ENCODE results near the gene BBX.
A peak's percentile ranks its signal among the peaks of the same experiment; 100 is the strongest.
"Not testable (repeated sequence)": the region's sequence is repeated elsewhere in the genome, so short reads cannot be mapped to it uniquely, and the experiment has no call there.

BBX gene

DNA sequence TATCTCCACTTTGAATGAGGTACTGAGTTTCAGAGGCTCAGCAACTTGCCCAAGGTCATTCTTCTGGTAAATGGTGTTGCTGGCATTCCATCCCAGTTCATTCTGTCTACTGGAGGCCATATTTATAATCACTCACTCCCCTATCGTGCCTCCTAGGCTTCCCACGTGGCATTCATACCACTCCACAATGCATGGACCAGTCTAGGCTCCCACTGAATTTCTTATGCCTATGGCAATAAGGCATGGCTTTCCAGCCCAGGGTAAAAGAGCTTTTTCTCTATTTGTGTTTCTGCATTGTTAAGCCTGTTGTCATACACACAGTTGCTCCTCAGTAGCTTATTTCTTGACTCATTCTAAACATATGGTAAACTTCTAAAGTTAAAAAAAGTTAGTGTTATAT, 19.9 kb downstream of the BBX start:
- no peak for DNase-seq (ENCODE audit: low spot score)

DNA sequence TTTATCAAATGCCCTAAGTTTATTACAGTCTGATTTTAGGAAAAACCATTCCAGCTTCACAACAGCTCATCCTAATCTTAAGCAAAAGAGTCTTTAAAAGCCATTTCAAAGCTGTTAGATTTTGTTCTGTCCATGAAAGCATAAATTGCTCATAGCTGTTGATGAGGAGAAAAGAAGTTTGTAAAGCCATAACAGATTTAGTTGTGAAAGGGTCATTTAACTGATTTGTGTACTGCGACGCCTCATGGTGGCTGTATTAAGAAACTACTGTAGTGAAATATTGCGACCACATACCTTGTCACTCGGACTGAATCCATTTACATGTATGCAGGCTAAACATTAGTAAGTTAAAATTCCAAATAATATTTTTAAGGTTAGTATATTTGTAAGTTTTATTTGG, 20.9 kb downstream of the BBX start:
- no peak for DNase-seq (ENCODE audit: low spot score)

DNA sequence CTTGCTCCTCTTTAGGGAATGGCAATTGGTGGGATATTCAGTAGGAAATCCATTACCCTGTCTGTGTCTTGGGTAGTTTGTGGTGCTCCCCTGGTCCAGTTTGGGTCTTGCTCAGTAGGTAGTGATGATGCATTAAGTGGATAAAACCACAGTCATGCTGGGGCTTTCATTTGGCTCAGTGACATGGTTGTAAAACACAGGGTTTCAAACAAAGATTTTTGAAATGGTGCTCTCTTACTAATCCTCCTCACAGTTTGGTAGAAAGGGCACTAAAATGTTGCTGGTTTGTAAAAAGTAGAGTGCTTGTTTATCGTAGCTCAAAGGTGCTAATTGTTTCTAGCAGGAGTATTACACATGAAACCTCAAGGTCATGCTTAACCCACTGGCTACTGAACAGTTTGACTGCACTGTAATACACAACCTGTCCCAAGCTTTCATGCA, 22.9 kb downstream of the BBX start:
- no peak for DNase-seq (ENCODE audit: low spot score)

DNA sequence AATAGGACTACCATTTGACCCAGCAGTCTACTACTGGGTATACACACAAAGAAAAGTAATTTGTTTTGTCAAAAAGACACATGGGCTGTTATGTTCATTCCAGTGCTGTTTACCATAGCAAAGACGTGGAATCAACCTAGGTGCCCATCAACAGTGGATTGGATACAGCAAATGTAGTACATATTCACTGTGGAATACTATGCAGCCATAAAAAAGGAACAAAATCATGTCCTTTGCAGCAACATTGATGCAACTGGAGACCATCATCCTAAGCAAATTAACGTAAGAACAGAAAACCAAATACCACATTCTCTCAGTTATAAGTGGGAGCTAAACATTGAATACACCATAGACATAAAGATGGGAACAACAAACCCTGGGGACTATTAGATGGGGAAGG, 25.8 kb downstream of the BBX start:
- no peak for DNase-seq (ENCODE audit: low spot score)

DNA sequence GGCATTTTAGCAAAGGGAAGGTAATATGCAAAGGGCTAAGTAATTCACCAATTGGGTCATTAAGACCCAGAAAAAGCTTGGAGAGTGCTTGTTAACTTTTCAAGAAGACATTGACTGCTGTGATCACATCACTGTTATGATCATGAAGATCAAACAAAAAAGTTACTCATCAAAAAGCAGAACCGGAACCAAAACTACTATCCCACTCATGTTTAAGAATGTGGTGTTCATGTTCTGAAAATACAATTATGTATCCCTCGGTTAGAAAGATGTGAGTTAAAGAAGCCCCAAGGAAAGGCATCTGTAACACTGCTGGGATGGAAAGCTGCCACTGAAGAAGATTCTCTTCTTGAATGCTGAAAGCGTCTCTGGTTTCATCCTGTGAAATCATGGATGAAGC, 32.6 kb downstream of the BBX start:
- DNase-seq (ENCODE audit: low spot score) = no peak

DNA sequence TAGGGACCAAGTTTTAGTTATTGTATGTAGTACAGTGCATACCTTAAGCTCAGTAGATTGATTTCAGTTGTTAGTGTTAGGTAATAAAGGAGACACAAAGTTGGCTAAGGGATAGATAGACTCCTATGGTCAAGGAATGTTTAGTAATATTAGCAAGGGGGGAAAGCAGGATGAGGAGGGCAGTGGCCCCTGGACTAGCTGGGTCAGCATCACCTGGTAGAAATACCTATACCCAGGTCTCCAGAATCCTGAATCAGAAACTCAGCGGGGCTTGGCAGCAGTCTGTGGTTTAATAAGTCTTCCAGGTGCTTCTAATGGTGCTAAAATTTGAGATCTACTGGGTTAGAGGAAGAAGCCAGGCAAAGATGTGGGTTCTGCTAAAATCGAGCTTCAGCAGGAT, 35.0 kb downstream of the BBX start:
- DNase-seq (ENCODE audit: low spot score) = no peak

DNA sequence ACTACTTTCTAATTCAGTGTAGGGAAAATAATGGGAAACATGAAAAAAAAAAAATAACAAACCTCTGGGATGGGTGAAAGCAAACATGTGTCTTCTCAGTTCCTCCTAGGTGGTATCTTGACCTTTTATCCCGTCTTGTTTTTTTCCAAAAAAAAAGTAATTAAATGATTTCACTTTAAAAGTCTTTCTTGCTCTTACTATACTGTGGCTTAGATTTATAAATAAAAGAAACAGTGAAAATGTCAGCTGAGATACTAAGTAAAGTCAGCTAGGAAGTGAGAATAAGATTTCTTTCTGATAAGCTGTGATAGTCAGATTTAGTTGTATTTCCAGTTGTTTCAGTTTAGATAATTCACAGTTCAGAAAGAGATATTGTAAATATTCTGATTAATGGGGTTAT, 37.4 kb downstream of the BBX start:
- no peak for DNase-seq (ENCODE audit: low spot score)

DNA sequence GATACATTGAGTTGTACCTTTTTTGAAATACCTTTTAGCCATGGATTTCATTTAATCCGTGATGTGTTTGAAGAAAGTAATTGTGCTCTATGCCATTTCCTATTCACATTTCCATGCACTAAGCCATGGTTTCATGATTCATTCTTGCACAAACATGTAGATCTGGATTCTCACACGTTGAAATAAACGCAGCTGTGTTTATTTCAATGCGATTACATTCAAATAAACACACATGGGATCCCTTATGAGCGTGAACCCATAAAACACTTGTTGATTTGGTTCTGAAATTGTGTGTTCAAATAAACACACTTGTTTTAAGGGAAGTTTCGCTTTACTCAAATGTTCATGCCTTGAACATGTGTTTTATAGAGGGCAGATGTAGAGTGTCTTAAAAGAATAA, 39.2 kb downstream of the BBX start:
- no peak for DNase-seq (ENCODE audit: low spot score)

DNA sequence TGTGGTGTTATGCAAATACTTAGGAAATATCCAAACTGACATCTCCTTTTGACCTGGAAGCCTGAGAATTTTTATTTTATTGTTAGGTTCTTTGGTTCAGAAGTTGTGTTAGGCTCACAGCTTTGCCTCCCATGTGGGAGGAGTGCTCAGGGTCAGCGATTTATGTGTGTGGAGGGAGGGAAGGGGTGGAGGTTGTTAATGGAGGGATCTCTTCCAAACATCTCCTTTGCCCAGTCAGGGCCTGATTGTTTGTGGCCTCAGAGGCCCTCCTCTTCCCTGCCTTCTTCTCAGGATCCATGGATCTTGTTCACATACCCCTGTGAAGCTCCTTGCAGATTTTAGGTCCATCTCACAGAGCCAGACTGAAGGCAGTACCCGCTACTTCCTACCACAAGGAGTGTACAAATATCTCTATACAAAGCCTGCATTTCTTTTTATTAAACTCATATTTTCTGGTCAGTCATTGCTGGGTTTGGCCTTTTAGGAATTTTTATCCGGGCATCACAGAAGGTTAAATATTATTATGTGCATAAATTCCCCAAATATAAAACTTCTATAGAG, 40.3 kb downstream of the BBX start:
- no peak for DNase-seq (ENCODE audit: low spot score)

DNA sequence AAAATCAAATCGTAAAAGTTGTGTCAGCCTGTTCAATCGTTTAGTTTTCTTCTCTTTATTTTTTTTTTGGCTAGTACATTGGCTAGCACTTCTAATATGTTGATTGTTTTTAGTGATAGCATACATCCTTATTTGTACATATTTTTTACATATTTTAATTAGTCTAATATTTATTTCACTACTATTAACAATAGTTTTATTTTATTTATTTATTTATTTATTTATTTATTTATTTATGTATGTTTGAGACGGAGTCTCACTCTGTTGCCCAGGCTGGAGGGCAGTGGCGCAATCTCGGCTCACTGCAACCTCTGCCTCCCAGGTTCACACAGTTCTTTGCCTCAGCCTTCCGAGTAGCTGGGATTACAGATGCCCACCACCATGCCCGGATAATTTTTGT, 42.5 kb downstream of the BBX start:
- DNase-seq (ENCODE audit: low spot score) = not testable (repeated sequence)

DNA sequence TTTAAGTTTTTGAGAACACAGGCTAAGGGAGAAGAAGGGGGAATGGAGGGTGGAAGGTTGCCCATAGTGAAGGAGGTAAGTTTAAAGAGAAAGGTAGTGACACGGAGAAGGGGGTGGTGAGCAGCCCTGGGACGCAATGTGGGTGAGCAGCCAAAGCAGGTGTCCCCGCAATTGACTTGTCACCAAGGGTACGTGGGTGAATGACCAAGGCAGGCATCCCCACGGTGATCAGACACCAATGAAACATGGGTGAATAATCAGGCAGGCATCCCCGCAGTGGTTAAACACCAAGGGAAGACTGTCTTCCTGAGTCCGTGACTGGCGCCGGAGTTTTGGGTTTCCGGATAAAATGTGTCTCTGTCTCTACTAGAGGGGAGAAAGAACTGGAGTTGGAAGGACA, 48.3 kb downstream of the BBX start:
- DNase-seq (ENCODE audit: low spot score) = not testable (repeated sequence)

DNA sequence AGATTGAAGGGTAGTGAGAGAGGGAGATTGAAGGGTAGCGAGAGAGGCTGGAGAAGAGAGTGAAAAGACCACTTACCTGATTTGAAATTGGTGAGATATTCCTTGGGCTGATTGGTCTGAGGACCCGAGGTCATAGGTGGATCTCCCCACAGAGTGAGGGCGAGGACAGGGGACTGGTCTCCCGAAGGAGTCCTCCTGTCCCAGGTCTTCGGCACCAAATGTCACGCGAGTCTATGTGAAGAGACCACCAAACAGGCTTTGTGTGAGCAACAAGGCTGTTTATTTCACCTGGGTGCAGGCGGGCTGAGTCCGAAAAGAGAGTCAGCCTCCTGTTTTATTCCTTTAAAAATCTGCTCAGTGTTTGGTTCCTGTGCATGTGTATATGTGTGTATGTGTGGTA, 48.7 kb downstream of the BBX start:
- DNase-seq (ENCODE audit: low spot score) = not testable (repeated sequence)

DNA sequence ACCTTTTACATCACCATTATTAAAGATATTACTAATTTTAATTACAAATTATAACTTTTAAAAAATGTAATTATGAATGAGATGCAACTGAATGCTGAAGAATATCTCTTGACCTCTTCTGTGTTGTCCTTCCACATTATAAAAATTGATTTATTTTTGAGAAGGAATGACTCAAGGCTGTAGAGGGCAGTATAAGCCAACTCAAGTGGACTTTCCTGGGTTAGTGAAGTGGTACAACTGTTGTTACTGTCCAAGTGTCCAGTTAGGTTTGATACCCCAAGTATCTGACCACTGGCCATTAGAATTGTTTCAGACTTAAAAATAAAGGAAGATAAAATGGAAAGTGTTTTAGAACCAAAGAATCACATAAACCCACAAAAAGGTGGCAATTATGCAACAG, 51.9 kb downstream of the BBX start:
- DNase-seq (ENCODE audit: low spot score) = no peak

DNA sequence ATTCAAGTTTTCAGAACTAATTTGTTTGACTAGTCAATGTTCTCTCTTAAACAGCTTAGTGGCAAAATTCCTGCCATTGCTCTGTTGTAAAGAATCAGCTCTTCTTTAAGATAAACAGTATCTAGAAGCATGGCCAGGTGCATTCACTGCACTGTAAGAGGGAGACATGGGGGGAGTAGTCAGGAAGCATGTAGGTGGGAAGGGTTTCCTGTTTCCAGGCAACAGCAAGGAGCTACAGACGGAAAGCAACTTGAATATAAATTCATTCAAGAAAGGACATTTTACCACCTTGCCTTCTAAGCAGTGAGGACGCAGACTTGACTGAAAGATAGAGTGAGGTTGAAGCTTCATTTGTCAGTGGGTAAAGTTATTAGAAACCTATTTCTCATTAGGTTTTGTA, 55.3 kb downstream of the BBX start:
- DNase-seq (ENCODE audit: low spot score) = no peak

DNA sequence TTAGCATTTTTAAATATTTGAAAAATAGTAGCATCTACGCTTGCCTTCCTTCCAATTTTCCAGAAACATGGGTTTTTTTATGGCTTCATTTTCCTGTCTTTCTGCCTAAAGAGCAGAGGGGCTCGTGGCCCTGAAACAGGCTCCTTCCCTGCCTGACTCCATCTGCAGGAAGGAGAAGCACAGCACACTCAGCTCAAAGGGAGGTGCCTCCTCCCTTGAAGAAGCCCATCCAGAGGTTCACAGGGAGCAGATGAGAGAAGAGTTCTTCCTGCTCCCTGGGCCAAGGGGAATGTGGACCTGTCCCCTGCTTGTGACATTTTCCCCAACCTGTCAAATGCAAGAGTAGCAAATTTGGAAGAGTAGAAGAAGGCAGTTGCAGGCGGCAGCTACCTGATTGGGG, 55.8 kb downstream of the BBX start:
- no peak for DNase-seq (ENCODE audit: low spot score)

DNA sequence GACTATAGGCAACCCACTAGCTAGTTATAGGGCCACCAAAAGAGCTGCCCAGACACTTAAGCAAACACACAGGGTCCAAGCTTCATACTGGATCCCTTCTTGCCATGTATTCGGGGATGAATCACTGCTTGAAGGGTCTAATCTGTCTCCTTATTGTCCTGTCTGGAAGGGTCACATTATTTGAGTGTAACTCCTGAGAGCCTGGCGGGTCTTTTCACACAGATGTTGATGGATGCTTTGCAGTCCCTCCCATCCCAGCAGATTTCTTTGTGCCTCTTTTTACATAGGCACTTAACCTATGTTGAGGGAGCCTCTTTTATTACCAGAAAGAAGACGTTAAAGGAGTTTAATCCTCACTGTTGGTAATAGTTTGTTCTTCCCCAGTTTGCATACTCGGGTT, 56.6 kb downstream of the BBX start:
- DNase-seq (ENCODE audit: low spot score) = no peak

DNA sequence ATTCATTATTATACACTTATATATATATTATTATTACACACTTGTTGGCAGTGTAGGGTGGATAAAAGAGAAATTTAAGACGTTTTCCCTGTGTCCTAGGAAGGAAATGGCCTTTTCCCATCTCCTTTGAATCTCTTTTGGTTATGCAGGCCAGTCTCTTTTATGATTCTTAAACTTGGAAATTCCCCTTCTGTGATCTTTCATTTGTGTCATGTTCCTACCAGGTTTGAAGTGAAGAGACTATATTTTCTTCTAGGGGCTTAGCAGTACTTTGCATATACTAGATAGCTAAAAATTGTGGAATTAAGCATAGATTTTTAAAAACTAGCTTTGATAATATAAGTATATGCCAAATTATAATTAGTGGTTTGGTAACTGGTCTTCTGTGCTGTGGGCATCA, 58.5 kb downstream of the BBX start:
- DNase-seq (ENCODE audit: low spot score) = no peak

DNA sequence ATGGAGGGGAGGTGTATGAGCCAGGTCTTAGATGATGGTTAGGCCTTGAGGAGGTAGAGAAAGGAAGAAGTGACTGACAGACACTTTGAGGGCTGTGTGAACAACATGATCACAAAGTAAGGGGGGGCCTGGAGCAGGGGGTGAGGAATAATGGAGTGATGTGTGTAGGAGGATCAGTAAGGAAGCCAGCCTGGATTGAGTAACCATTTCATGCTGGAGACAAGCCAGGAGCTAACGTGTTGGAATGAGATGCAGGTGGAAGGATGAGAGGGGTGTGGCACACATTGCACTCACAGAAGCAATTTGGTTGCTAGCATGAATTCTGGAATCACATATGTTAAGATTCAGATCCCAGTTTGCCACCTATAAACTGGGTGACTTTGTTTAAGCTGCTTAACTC, 65.5 kb downstream of the BBX start:
- DNase-seq (ENCODE audit: low spot score) = no peak

DNA sequence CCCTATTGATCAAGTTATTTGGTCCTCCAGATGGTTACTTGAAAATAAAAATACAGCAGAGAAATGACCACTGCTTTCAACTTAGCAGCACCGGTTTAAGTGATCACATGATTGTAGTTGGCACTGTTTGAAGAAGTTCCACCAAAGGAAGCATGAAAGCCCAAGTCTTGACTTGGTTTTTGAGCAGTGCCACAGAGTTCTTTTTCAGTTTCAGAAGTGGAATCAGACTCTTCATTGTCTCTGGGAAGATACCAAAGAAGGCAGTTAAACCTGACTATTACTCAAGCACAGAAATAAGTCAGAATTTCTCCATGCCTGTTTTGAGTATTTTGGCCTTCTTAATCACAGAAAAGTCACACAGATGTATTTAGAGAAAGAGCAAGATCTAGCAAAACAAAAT, 66.7 kb downstream of the BBX start:
- no peak for DNase-seq (ENCODE audit: low spot score)

DNA sequence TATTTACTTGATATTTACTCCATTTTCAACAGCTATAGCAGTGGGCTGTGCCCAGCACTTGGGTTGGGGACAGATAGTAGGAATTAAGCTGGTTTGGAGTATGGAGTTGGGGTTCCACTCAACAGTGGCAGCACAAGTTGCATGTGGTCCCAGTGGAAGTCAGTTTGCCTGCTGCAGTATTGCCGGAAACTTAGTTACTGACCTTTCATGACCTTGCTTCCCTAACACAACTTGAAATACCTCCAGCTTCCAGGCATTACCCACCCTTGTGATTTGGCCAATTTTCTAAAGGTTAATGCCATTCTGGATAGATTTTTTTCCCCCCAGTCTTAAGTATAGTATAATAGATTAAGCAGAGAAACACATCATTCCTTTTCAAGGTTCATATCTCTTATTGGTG, 68.0 kb downstream of the BBX start:
- no peak for DNase-seq (ENCODE audit: low spot score)

DNA sequence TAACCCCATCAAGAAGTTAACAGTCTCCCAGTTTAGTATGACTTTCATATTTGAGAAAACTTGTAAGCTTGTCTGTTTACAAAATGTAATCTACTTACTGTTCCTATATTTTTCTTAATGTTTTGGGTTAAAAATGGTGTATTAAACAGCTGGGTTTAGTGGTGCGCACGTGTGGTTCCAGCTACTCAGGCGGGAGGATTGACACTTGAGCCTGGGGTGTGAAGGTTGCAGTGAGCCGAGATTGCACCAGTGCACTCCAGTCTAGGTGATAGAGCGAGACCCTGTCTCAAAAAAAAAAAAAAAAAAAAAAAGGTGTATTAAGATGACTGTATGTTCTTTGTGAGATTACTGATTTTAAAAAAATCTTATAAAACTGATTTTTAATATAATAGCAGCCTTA, 69.3 kb downstream of the BBX start:
- DNase-seq (ENCODE audit: low spot score) = no peak

DNA sequence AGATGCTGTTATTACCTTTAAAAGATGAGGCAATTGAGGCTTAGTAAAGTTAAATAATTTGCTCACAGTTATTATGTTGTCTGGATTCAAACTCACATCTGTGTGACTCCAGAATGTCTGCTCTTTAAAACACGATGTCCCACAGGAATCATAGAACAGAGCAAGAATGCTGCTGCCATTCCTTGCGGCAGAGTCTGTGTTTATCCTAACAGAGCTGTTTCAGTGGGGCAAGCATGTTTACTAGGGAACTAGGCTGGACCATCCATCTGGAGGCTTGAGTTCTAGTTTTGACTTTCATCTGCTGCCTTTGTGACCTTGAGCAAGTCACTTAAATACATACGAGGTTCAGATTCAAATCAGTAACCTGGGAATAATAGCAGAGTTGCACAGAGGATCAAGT, 72.1 kb downstream of the BBX start:
- no peak for DNase-seq (ENCODE audit: low spot score)

DNA sequence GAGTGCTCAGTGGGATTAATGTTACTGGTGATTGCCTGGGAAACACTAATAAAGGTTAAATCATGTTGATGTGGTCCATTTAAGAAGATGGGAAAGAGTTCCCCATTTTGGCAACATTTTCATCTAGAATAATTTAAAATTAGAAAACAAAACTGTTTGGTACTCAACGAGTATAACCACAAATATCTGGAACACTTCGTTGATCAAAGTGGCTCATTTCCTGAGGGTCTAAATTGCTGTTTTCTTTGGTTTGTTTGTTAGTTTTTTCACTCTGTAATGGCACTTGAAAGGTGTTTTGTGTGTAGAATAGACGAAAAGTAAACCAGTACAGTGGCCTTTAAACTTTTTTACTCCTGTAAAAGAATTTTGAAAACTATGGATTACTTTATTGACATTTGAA, 73.9 kb downstream of the BBX start:
- no peak for DNase-seq (ENCODE audit: low spot score)

DNA sequence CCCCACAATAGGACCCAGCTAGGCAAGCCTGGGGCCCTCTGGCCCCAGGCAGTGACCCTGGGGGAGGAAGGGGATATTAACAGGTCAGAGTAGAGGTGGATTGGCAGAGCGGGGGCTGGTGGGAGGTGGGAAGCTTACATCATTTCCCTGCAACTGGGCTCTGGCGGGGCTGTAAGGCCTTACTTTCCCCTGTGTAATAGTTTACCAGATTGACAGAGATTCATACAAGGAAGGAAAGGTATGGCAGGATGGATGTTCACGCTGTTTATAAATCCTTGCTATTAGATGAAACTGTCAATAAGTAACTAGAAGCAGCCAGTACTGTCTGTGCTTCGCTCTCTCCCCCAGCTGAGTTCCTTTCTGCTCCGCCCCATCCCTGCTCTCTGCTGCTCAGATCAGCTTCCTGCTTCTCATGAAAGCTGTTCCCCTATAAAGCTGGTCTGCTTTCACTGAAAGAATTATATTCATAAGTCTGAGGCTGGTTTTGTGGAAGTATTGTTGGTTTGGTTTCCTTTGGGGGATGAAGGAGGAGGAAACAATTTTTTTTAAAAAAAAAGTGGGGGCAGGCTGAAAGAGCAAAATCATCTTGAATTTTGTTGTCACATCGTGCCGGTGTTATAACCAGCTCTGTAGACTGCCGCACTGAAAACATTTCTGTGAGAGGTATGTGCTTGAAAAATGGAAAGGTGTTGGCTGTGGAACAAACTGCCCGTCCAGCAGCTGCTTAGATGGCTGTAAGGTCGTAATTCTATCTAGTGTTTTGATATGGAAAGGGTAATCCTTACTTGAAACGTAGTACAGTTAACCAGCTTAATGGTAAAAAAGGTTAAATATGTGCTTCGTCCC, 76.4 kb downstream of the BBX start:
- peak; percentile 65 for DNase-seq (ENCODE audit: low spot score)
